Colonic mucosa (tissue), 4 donors: ENCODE measurements around the gene PREX1. TPM values are rescaled to one million over a fixed set of nuclear protein-coding genes. Genes with fewer than 3 reads are reported as not detected.

Experiments
- DNase-seq: peaks from one replicate; pipeline ENCODE4 v3.0.0-alpha.2; 2020
- H3K27ac ChIP-seq: fragments of 200-600 bp; one replicate; pipeline ENCODE4 v1.8.0; 2021
- H3K27me3 ChIP-seq: fragments of 200-600 bp; one replicate; pipeline ENCODE4 v1.8.0; 2021
- H3K36me3 ChIP-seq: fragments of 200-600 bp; one replicate; pipeline ENCODE4 v1.8.0; 2021
- H3K4me1 ChIP-seq: fragments of 200-600 bp; one replicate; pipeline ENCODE4 v1.8.0; 2021; ENCODE audit warnings: mild to moderate bottlenecking
- H3K4me3 ChIP-seq: fragments of 200-600 bp; one replicate; pipeline ENCODE4 v1.8.0; 2021
- H3K9ac ChIP-seq, 2 donors: one replicate each; pipeline ENCODE4 v1.7.0; 2013; ENCODE audit warnings: control low read depth in 2 of 2, low read depth in 2 of 2, low read length in 2 of 2
- H3K9me3 ChIP-seq: fragments of 200-600 bp; one replicate; pipeline ENCODE4 v1.8.0; 2021
- intact Hi-C: fragments of 100-400 bp; cut with DNase I; formaldehyde crosslinking; loops from one replicate; pipeline ENCODE4 v1.14.1; 2022
- total RNA-seq, 2 donors: library from RNA; stranded (reverse); fragmentation: NEBNext Ultra II Directional in 1 of 2; extraction: Animal tissue kit (Norgen Biotek cat#: 25700) in 1 of 2; gene quantifications; one replicate each; pipeline ENCODE4 v1.2.1, GENCODE V29; 2021
- TF ChIP-seq, protein P1 (sequence below): fragments of 200-600 bp; IDR thresholded peaks from one replicate; pipeline ENCODE4 v1.8.0; 2022; ENCODE audit warnings: antibody characterized with exemption, mild to moderate bottlenecking
- donor health status: healthy.
- donor health status: DM: no; HTN: no; CAD: no.
- donor health status: DM: no; HTN: no; CAD: no.

The PREX1 gene
- total RNA-seq, 2 donors from 2014 or later = 7.2 to 24.6 TPM

- no peak for DNase-seq
- Histone ChIP-seq H3K9ac (no peak overlapping the region), H3K36me3 (no peaks in the 10 kb centered on the region), H3K9me3 (no peaks in the 10 kb centered on the region), H3K4me3 (no peak overlapping the region), H3K4me1 (no peaks in the 10 kb centered on the region), H3K27ac (no peak overlapping the region), H3K27me3 (no peaks in the 10 kb centered on the region)
- TF ChIP-seq, protein P1, sequence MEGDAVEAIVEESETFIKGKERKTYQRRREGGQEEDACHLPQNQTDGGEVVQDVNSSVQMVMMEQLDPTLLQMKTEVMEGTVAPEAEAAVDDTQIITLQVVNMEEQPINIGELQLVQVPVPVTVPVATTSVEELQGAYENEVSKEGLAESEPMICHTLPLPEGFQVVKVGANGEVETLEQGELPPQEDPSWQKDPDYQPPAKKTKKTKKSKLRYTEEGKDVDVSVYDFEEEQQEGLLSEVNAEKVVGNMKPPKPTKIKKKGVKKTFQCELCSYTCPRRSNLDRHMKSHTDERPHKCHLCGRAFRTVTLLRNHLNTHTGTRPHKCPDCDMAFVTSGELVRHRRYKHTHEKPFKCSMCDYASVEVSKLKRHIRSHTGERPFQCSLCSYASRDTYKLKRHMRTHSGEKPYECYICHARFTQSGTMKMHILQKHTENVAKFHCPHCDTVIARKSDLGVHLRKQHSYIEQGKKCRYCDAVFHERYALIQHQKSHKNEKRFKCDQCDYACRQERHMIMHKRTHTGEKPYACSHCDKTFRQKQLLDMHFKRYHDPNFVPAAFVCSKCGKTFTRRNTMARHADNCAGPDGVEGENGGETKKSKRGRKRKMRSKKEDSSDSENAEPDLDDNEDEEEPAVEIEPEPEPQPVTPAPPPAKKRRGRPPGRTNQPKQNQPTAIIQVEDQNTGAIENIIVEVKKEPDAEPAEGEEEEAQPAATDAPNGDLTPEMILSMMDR = no peak
- intact Hi-C loops = no loop called here
Measured at GRCh38 chr20:48652961-48653705, 174.7 kb downstream of the PREX1 start.

DNA sequence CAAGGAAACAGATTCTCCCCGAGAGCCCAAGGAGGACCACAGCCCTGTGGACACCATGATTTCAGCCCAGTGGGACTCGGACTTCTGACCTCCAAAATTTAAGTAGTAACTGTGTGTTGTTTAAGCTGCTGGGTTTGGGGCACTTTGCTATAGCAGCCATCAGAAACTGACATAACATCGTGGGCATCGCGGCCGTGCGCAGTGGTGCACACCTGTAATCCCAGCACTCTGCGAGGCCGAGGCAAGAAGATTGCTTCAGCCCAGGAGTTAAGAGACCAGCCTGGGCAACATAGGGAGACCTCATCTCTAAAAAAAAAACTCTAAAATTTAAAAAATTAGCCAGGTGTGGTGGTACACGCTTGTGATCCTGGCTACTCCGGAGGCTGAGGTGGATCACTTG lies 175.8 kb downstream of the PREX1 start:
- TF ChIP-seq, protein P1 = no peak
- H3K9ac ChIP-seq = no peak overlapping the region
- H3K27me3 ChIP-seq = no peaks in the 10 kb centered on the region
- intact Hi-C loops = no loop called here
- no peaks in the 10 kb centered on the region for H3K36me3 ChIP-seq
- no peaks in the 10 kb centered on the region for H3K4me1 ChIP-seq
- no peaks in the 10 kb centered on the region for H3K9me3 ChIP-seq
- H3K27ac ChIP-seq = no peak overlapping the region
- H3K4me3 ChIP-seq = no peak overlapping the region
- DNase-seq = no peak

DNA sequence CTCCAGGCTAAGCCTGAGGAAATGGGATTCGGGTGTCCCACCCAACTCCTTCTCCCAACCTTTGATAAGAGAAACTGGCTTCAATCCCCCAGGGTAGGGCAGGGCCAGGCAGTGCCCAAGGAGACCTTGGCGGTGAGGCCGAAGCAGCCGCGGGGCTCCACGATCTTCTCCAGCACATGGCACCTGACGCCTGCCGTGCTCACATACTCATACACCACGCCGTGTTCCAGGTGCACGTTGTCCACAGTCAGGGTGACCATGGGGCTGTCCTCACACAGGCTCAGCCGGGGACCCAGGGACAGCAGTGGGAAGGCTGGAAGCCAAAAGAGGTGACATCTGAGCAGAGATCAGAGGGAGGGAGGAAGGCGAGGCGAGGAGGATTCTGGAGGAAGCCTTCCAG lies 176.5 kb downstream of the PREX1 start:
- DNase-seq = no peak
- Histone ChIP-seq H3K4me1 (no peaks in the 10 kb centered on the region), H3K9ac (no peak overlapping the region), H3K27me3 (no peaks in the 10 kb centered on the region), H3K36me3 (no peaks in the 10 kb centered on the region), H3K9me3 (no peaks in the 10 kb centered on the region), H3K4me3 (no peak overlapping the region), H3K27ac (no peak overlapping the region)
- intact Hi-C loops = no loop called here
- TF ChIP-seq, protein P1 = no peak

GRCh38 chr20:48649868-48650267 lies 177.9 kb downstream of the PREX1 start:
- no peak for DNase-seq
- Histone ChIP-seq H3K4me3 (no peak overlapping the region), H3K36me3 (no peaks in the 10 kb centered on the region), H3K9ac (no peak overlapping the region), H3K9me3 (no peaks in the 10 kb centered on the region), H3K27me3 (no peaks in the 10 kb centered on the region), H3K27ac (no peak overlapping the region), H3K4me1 (no peaks in the 10 kb centered on the region)
- TF ChIP-seq, protein P1 = no peak
- intact Hi-C loops = no loop called here

- intact Hi-C loops = no loop called here
- no peak overlapping the region for H3K27ac ChIP-seq
- no peaks in the 10 kb centered on the region for H3K27me3 ChIP-seq
- no peak overlapping the region for H3K4me3 ChIP-seq
- H3K9me3 ChIP-seq = no peaks in the 10 kb centered on the region
- TF ChIP-seq, protein P1 = no peak
- no peak for DNase-seq
- no peaks in the 10 kb centered on the region for H3K4me1 ChIP-seq
- H3K36me3 ChIP-seq = no peaks in the 10 kb centered on the region
- no peak overlapping the region for H3K9ac ChIP-seq
Measured at GRCh38 chr20:48649104-48649626, 178.6 kb downstream of the PREX1 start.
